Iris pigment epithelial cell (primary cell): ENCODE results near the gene PPIE.

ENCODE experiments used
- DNase-seq: peaks from one replicate; pipeline ENCODE4 v3.0.0-alpha.2; 2011; ENCODE audit warnings: low read depth

Gene PPIE

DNA sequence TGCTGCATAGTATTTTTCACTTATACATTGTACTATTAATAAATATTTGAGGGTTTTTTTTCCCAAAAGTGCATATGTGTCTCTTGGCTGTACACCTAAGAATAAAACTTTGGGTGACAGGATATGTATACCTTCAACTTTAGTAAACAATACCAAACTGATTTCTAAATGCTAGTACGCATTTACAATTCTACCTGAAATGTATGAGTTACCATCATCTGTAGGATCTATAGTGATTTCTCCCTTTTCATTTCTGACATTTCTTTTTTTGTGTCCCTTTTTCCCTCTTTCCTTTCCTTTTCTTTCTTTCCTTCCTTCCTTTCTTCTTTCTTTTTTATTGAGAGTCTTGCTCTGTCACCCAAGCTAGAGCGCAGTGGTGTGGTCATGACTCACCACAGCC is 66.7 kb downstream of the PPIE start:
- DNase-seq, result no peak

DNA sequence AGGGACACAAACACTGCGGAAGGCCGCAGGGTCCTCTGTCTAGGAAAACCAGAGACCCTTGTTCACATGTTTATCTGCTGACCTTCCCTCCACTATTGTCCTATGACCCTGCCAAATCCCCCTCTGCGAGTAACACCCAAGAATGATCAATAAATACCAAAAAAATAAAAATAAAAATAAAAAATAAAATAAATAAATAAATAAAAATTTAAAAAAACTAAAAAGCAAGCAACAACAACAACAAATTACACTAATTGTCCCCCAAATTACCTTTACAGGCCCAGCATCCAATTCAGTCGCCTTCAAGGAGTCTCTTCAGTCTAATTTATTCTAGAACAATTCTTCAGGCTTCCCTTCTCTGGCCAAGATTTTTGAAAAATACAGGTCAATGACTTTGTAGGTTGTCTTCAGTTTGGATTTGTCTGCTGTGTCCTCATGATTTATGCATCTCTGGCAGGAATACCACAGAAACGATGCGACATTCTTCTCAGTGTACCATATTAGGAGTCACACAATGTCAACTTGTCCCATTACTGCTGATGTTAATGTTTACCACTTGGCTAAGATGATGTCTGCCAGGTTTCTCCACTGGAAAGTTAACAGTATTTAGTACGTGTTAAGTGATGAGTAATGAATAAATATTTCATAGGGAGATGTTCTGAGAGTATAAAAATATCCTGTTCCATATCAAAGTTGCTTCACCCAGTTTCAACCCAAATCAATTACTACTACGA is 70.3 kb downstream of the PPIE start:
- DNase-seq, result no peak

DNA sequence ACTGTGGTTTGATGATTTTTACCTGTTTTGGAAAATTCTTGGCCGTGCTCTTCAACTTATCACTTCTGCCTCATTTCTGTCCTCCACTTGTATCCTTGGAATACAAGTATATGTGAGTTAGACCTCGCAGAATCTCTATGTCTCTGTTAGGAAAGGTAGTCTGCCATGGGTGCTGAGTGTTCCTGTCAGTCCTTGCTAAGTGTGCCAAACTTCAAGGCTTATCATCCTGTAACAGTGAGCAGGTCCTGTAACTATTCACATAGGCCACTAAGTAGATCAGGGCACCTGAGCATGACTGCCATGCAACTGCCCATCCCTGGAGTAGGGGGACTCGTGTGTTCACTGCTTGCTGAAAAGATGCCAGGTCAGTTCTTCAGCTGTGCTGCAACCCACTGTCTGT is 74.2 kb downstream of the PPIE start:
- DNase-seq, result no peak
